Embryonic facial prominence (tissue), 1 donor: Measurements from ENCODE around the gene RSPH9.

Experiments
- DNase-seq: peaks from one replicate; pipeline ENCODE4 v3.0.0-alpha.2; 2016; ENCODE audit errors: extremely low spot score

The RSPH9 gene

DNA sequence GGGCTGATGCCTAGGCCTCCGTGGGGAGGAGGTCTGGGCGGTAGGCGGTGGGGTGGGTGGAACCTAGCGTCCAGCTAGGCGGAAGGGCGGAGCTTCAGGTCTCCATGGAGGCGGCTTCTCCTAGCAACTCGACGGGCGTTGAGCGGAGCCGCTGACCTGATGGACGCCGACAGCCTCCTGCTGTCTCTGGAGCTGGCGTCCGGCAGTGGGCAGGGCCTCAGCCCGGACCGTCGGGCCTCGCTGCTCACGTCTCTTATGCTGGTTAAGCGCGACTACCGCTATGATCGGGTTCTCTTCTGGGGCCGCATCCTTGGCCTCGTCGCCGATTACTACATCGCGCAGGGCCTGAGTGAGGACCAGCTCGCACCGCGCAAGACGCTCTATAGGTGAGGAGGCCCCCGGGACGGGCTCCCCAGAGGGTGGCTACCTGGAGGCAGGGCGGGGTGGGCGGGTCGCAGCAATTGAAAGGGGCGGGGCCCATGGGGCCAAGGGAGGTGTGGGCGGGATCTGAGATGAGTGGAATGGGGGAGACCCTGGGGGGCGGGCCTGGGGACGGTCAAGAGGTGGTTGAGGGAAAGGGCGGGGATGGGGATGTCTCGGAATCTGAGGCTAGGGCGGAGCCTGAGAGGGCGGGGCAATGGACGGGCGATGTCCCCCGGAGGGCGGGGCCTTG, at the start of gene RSPH9:
RSPH9 (plus strand) TSS at position 97 of the 673 bp plus-strand sequence; CDS start at position 160, 63 bp downstream.
- DNase-seq = peak; percentile 52

GRCh38 chr6:43600595-43600994, 44.2 kb upstream of the RSPH9 start:
- DNase-seq = no peak

- DNase-seq = no peak
Observed at GRCh38 chr6:43604174-43604573, 40.7 kb upstream of the RSPH9 start.

DNA sequence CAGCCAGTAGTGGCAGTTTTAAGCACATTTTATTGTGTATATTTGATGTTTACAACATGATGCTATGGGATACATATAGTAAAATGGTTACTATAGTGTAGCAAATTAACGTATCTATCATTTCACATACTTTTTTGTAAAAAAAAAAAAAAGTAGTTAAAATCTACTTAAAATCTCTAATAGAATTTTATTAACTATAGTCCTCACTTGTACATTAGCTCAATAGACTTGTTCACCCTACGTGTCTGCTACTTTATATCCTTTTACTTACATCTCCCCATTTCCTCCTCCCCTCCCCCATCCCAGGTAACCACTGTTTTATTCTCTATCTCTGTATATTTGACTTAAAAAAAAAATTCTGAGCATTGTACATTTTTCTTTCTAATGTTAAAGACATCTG, 38.8 kb upstream of the RSPH9 start:
- DNase-seq = no peak

- DNase-seq = peak; percentile 61
Observed at GRCh38 chr6:43608310-43608763, 36.5 kb upstream of the RSPH9 start.

GRCh38 chr6:43608807-43609206, 36.0 kb upstream of the RSPH9 start:
- DNase-seq = no peak

- DNase-seq = no peak
Observed at GRCh38 chr6:43609402-43609801, 35.4 kb upstream of the RSPH9 start.

DNA sequence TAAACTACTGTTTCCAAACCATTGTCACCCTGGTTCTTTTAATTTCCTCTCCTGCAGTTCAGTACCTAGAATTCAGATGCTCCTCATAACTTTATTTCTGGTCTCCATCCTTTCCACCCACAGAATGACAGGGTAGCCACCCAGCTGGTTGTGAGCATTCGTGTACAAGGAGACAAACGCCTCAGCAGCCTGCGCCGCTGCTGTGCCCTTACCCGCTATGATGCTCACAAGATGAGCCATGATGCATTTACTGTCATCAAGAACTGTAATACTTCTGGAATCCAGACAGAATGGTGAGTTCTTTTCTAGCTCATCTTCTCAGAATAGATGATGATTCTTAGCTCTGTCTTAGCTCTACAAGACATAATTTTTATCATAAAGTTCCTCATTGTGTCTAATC, 34.4 kb upstream of the RSPH9 start:
- no peak for DNase-seq

DNA sequence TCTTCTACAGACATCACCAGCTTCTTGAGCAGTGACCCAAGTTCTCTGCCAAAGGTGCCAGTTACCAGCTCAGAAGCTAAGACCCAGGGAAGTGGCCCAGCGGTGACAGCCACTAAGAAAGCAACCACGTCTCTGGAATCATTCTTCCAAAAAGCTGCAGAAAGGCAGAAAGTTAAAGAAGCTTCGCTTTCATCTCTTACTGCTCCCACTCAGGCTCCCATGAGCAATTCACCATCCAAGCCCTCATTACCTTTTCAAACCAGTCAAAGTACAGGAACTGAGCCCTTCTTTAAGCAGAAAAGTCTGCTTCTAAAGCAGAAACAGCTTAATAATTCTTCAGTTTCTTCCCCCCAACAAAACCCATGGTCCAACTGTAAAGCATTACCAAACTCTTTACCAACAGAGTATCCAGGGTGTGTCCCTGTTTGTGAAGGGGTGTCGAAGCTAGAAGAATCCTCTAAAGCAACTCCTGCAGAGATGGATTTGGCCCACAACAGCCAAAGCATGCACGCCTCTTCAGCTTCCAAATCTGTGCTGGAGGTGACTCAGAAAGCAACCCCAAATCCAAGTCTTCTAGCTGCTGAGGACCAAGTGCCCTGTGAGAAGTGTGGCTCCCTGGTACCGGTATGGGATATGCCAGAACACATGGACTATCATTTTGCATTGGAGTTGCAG, 31.0 kb upstream of the RSPH9 start:
- no peak for DNase-seq

- no peak for DNase-seq
Observed at GRCh38 chr6:43614396-43614730, 30.5 kb upstream of the RSPH9 start.

- no peak for DNase-seq
Observed at GRCh38 chr6:43616725-43617472, 27.9 kb upstream of the RSPH9 start.

DNA sequence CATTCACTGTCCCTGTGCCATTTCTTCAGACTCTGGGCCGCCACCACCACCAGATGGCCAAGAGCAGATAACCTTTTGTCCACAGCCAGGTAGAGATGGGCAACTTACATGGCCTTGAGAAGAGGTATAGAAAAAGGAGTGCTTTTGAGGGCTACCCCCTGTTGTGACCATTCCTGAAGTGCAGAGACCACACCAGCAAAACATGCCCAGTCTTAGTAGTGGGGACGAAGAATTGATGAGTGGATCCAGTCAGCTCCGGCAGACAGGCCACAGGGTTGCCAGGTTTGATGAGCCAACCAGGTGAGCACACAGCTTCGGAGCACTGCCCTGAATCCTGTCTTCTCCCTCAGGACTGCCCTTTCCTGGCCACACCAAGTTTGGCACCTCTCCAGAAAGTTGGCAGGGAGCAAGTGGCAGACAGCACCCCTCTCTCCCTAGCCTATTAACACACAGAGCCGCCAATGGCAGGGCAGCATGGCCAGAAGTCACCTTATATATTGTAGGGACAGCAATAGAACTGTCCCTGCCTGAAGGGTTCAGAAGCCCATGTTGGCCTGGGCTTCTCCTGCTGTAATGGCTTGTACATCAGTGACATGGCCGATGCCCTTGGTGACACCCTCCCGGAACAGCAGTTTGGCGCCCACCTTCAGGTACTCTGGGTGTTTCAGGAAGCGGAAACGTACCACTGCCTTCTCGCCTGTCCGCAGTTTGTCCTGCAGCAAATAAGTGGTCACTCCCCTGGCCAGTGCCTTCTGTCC, 23.6 kb upstream of the RSPH9 start:
- DNase-seq = no peak

DNA sequence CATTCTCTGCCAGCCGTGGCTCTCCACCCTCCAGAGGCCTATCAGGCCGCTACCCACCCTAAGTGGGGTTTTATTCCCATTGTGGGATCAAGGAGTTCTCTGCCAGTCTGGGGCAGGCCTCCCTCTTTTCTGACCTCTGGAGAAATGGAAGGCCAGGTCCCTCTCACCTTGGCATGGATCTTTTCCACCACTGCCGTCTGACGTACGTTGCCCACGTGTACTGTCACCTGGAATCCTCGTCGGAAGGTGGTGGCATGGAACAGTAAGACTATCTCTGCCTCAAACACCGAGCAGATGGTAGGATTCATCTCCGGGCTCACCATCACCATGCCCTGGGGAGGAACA, 23.0 kb upstream of the RSPH9 start:
- no peak for DNase-seq

DNA sequence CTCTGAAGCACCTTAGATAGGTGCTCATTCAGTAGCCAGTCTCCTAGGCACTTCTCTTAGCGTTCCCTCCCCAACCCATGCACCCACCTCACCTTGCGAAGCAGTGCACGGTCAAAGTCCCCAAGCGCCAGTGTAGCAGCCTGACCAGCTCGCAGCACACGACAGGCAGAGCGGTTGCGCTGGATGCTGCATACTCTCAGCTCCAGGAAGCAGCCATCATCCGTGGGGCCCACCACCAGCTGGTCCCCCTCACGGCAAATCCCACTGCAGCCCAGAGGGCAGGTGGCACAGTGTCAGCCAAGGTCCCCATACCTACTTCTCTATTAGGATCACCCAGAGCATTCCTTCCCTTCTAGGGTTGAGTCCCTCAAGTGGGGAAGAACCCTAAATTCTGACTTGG, 22.3 kb upstream of the RSPH9 start:
- DNase-seq = no peak

DNA sequence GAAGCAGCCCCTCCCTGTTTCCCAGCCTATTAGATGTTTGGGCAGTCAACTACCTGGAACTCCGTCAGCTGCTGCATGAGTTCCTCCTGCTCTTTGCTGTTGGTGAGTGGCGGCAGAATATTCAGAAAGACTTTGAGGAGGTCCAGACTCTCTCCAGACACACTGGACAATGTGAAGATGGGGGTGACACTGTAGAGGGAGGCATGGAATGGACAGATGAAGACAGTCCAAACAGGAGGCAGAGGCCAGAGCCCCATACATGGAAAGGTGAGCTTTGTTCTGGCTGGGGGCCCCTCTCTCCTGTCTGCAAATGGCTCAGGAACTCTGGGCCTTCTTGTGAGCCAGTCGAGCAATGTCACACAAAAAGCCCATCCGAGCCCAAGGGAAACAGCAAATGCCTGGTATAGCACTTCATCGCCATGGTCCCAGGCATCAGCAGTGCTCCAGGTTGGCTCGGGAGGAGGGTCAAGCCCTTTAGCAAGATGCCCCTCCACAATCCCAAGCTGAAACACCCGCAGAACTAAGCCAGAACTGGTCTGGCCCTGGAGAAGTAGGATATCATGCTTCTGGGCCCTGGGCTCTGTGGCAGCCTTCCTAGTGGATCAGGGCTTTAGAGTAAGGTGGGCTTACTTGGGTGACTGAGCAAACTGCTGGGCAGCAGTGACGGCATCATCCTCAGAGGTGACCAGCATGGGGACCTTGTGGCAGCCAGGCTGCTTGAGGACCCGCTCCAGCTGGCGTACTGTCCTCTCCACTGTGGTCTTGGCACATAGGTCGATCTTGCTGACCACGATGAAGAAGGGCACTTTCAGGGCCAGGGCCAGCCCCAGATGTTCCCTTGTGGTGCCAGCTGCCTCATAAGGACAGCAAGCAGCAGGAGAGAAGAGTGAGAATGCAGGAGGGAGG, 20.7 kb upstream of the RSPH9 start:
- no peak for DNase-seq

GRCh38 chr6:43624786-43625288, 20.0 kb upstream of the RSPH9 start:
- DNase-seq = no peak

DNA sequence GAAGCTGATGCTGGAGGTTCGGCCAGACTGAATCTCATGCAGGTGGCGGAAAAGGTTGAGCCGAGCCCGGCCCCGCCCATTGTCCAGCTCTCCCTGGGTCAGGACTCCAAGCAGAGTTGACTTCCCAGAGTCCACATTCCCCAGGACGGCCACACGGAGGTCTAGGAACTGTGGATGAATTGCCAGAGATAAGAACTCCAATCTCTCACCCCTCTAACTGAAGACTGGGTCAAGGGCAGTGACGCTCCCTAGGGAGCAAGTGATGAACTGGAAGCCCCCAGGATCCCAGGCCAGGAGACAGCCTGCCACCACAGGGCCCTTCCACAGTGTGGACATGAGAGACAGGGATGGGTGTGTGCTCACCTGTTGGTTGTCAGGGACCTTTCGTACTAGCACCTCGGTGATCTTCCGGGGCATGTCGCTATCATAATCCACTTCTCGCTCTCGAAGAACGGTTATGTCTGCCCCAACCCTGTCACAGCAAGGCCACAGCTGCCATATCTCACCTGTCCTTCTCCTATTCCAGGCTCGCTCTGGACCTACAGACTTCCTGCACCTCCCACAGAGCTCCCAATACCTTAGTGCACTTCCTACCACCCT, 19.3 kb upstream of the RSPH9 start:
- no peak for DNase-seq

DNA sequence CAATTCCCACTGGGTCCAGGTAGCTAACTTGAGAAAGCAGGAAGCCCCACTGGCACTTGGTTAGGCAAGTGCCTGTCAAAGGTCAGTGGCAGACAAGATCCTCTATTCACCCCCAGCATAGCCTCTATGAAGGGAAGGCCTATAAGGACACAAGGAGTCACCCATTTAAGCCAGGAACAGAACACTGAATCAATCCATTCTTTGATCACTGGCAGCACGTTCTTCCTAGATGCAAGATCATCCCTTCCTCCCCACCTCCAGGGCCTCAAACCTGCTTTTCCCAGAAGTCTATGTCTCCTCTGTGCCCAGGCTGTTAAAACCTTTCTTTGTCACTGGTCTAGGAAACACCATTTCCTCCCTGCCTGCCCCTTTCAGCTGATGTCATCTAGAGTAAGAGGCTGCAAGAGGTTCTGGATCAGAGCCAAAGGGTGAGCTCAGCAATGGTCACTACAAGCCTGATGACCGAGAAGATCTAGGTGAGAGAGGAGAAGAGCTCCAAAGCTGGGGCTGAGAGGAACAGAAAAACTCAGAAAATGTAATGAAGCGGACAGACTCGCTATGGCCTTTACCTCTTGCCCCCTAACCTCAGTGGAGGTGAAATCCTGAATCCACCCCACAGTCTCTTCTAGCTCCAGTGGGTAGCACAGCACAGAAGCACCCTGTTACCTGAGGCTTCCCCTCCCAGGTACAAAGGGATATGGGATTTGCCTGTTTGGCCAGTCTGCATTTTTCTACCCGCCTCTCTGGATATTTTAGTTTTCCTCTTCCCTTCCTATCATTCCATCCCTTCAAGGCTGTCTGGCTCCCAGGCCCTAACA, 17.6 kb upstream of the RSPH9 start:
- DNase-seq = no peak

DNA sequence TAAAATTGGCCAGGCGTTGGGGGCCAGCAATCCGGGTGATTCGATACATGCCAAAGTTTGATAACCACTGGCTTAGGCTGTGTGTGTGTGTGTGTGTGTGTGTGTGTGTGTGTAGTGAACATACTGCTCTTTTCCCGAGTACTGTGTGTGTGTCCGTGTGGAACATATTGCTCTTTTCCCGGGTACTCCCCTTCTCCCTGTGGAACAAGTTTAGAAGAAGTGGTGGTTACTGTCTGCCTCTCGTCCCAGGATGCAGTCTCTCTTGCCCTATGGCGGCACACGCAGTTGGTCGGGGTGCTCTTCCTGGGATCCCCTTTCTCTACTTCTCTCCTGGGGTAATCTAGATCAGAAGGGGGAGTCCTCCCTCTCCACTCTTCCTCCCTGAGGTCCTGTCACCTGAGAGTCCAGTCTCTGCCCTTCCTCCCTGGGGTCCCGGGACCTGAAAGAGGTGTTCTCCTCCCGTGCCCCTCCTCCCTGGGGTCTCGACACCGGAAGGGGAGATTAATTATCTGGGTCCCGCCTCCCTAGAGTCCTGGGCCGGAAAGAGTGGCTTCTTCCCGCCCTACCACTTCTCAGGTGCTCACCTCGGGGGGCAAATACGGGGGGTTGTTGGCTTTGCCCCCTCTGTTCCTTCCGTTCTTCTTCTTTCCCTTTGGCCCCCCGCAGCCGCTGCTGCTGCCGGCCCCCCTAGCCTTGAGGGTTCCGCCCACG, 16.3 kb upstream of the RSPH9 start:
- no peak for DNase-seq
